ENCODE data around the gene CBL.
"Not testable (repeated sequence)": the region's sequence is repeated elsewhere in the genome, so short reads cannot be mapped to it uniquely, and the experiment has no call there.

CBL gene

DNA sequence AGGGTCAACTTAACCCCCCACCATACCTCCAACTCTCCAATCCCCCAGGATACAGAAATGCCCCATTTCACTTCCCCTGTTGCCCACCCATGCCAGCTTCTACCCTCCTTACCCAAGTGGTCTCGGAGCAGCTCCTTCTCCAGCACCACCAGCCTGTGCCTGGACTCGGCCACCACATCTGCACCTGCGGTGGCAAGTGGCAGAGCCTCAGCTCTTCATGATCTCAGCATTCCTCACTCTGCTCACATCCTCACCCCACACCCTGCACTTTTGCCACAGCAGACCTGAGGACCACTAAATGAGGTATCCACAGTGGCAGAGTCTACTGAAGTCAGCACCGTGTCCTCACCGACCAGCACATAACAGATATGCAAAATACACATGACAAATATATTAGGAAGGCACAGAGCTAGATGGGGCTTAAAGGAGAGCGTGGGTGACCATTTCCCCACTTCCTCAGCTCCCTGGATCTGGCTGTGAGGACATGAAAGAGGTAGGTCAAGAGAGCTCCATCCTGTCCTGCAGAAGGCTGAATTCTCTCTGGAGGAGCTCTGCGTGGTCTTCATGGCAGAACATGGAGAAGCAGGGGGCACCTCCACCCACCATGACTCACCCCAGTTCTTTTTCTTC is 11.2 kb upstream of the CBL start:
- no peak overlapping the region for H3K27ac ChIP-seq
- TF ChIP-seq ZFX (IDR thresholded peaks at IDR 0.05; ENCODE audit: borderline replicate concordance), result no peak
- no peak for TF ChIP-seq CTCF (IDR thresholded peaks at IDR 0.05)

- TF ChIP-seq ZFX (IDR thresholded peaks at IDR 0.05; ENCODE audit: borderline replicate concordance) (no peak), CTCF (IDR thresholded peaks at IDR 0.05) (no peak)
- no peak overlapping the region for H3K27ac ChIP-seq
Measured at GRCh38 chr11:119195680-119196079, 10.5 kb upstream of the CBL start.

DNA sequence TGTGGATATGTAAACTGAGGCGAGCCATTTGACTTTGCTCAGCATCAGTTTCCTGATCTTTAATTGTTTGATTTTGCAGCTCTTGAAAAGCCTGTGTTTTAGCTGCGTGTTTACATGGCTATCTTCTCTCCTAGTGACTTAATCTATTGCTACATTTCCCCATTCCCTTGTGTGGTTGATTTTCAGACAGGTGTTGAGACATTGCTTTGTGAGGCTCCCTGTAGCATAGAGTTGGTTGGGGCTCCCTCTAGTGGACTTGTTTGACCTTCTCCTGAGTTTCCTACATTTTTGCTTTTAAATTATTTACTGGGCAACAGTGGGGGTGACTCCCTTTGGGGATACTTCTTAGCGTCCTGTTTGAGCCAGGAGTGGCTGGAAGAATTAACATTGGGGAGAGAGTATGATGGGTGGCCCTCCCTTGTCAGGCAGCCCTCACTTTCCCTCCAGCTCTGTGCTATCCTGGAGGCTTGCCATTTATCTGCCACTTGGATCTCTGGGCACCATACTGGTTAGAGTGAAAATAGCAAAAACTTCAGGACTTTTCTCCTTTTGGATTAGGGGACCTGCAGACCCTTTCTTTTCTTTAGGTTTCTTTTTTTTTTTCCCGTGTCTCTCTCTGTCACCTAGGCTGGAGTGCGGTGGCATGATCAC is 9.2 kb upstream of the CBL start:
- TF ChIP-seq CTCF (IDR thresholded peaks at IDR 0.05) (peak; percentile 93), ZFX (IDR thresholded peaks at IDR 0.05; ENCODE audit: borderline replicate concordance) (no peak)
- H3K27ac ChIP-seq, result no peak overlapping the region

- TF ChIP-seq CTCF (IDR thresholded peaks at IDR 0.05) (no peak), ZFX (IDR thresholded peaks at IDR 0.05; ENCODE audit: borderline replicate concordance) (no peak)
- H3K27ac ChIP-seq, result no peak overlapping the region
Measured at GRCh38 chr11:119198925-119199324, 7.2 kb upstream of the CBL start.

- not testable (repeated sequence) for H3K27ac ChIP-seq
Measured at GRCh38 chr11:119201236-119201635, 4.9 kb upstream of the CBL start.

DNA sequence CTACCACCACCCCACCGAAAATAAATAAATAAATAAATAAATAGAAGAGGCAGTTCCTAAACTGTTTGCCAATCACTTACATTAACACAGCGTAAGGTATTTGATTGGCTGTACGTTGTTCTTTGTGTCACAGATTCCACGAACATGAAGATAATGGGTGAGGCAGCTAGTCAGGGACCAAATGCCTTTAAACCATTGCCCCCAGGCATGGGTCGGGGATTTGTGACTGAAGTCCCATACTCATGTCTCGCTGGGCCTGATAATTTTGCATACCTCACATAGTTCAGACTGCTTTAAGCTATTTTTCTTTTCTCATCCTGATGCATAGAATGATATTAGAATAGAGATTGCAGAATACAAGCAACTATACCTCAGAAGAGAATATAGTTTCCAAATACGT is 3.6 kb upstream of the CBL start:
- no peak for TF ChIP-seq CTCF (IDR thresholded peaks at IDR 0.05)
- no peak overlapping the region for H3K27ac ChIP-seq

DNA sequence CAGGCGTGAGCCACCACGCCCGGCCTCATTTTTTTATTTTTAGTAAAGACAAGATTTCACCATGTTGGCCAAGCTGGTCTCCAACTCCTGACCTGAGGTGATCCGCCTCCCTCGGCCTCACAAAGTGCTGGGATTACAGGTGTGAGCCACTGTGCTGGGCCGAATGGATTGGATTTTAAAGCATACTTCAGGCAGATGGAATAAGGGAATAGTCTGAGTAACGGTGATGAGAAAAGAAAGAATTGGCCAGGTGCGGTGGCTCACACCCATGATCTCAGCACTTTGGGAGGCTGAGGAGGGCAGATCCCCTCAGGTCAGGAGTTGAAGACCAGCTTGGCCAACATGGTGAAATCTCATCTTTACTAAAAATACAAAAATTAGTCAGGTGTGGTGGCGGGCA is 2.1 kb upstream of the CBL start:
- TF ChIP-seq ZFX (IDR thresholded peaks at IDR 0.05; ENCODE audit: borderline replicate concordance) (no peak), CTCF (IDR thresholded peaks at IDR 0.05) (no peak)
- no peak overlapping the region for H3K27ac ChIP-seq

GRCh38 chr11:119205080-119205479 is 1.1 kb upstream of the CBL start:
- no peak for TF ChIP-seq ZFX (IDR thresholded peaks at IDR 0.05; ENCODE audit: borderline replicate concordance)
- TF ChIP-seq CTCF (IDR thresholded peaks at IDR 0.05), result no peak
- peak overlapping the region; percentile 92 for H3K27ac ChIP-seq
